DOHH2 (cell line): ENCODE results near the gene GREB1L.
"Not testable (repeated sequence)": the region's sequence is repeated elsewhere in the genome, so short reads cannot be mapped to it uniquely, and the experiment has no call there.

Source experiments
- EZH2phosphoT487 ChIP-seq: fragments of 200-600 bp; sonication (generic); IDR thresholded peaks from 2 replicates; pipeline ENCODE4 v1.6.1; 2017; ENCODE audit warnings: borderline replicate concordance, mild to moderate bottlenecking, antibody characterized with exemption, low read length, moderate library complexity, mixed read lengths
- TF ChIP-seq, protein P1 (sequence below): fragments of 200-600 bp; sonication (generic); IDR thresholded peaks from one replicate; pipeline ENCODE4 v1.5.1; 2014; ENCODE audit warnings: antibody characterized with exemption, mild to moderate bottlenecking, low read depth, low read length; ENCODE audit not compliant: poor library complexity, severe bottlenecking

- TF ChIP-seq, protein P1, sequence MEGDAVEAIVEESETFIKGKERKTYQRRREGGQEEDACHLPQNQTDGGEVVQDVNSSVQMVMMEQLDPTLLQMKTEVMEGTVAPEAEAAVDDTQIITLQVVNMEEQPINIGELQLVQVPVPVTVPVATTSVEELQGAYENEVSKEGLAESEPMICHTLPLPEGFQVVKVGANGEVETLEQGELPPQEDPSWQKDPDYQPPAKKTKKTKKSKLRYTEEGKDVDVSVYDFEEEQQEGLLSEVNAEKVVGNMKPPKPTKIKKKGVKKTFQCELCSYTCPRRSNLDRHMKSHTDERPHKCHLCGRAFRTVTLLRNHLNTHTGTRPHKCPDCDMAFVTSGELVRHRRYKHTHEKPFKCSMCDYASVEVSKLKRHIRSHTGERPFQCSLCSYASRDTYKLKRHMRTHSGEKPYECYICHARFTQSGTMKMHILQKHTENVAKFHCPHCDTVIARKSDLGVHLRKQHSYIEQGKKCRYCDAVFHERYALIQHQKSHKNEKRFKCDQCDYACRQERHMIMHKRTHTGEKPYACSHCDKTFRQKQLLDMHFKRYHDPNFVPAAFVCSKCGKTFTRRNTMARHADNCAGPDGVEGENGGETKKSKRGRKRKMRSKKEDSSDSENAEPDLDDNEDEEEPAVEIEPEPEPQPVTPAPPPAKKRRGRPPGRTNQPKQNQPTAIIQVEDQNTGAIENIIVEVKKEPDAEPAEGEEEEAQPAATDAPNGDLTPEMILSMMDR: not testable (repeated sequence)
- not testable (repeated sequence) for TF ChIP-seq EZH2phosphoT487
Observed at GRCh38 chr18:21369597-21369996, 127.6 kb downstream of the GREB1L start.
